ENCODE results near the gene TIMM44. TPM values are rescaled to one million over a fixed set of nuclear protein-coding genes. Genes with fewer than 3 reads are reported as not detected.

TIMM44 gene
- polyA plus RNA-seq, 3 donors = 9.5 to 33.2 (median 10.4) TPM

DNA sequence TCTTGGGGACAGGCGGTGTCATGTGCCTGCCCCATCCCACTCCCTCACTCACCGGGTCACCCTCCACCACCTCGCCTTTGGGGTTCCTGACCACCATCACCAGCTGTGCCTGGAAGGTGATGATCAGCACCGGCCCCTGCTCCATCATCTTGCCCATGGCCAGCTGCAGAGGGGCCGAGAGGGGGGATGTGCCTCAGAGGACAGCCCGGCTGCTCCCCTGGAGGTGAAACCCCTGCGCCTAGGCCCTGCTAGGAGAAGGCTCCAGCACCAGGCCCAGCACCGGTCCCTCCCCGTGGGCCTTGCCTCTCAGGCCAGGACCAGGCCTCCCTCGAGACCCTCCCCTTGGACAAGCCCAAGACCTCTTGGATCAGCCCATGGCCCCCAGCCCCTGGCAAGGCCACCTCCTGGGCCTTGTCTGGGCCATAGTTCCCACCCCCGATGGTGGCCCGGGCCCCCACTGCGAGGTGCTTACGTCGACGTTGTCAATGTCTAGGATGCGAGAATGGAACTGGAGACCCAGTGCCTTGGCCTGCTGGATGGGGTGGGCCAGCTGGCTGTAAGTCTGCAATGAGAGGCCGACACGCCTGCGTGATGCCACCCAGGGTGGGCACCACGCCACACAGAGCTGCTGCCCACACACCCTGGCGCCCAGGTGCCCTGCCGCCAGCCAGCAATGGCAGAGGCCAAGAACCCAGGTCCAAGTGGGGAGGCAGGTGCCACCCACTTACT lies 15.7 kb downstream of the TIMM44 start:
- no peak for DNase-seq
- no peak overlapping the region for H3K4me3 Mint-ChIP-seq
- Histone ChIP-seq H3K4me1 (ENCODE audit: control insufficient read depth in 1 of 2, insufficient read depth in 2 of 2, low read length in 2 of 2) (peaks cover 6 to 17% of the 10 kb centered on the region in 2 donors), H3K9me3 (replicated peaks in 1 of 2; ENCODE audit: control insufficient read depth in 1 of 2, insufficient read depth in 1 of 2, low read length in 2 of 2) (no peaks in the 10 kb centered on the region), H4K20me1 (ENCODE audit: insufficient read depth, low read length) (peaks cover 4% of the 10 kb centered on the region), H2AFZ (ENCODE audit: insufficient read depth, low read depth, low read length, poor library complexity, severe bottlenecking) (no peak overlapping the region), H3K36me3 (replicated peaks in 1 of 2; ENCODE audit: control insufficient read depth in 1 of 2, insufficient read depth in 2 of 2, low read length in 2 of 2) (peaks cover 26 to 31% of the 10 kb centered on the region in 2 donors), H3K4me2 (replicated peaks; ENCODE audit: extremely low read depth, low read length, poor library complexity, severe bottlenecking) (no peak overlapping the region), H3K4me3 (replicated peaks in 1 of 3; ENCODE audit: low read depth in 2 of 3, low read length in 3 of 3) (no peak overlapping the region), H3K27ac (ENCODE audit: low read depth in 1 of 2, low read length in 2 of 2) (no peak overlapping the region), H3K9ac (ENCODE audit: insufficient read depth, low read length, poor library complexity, severe bottlenecking) (no peak overlapping the region), H3K27me3 (ENCODE audit: control insufficient read depth in 2 of 2, insufficient read depth in 2 of 2, low read length in 2 of 2) (no peaks in the 10 kb centered on the region), H3K79me2 (ENCODE audit: insufficient read depth, low read length) (no peaks in the 10 kb centered on the region)
- peaks cover 13 to 19% (median 13%) of the 10 kb centered on the region in 3 donors for H3K27me3 Mint-ChIP-seq (ENCODE audit: low read depth in 3 of 3)
- WGBS (ENCODE audit: insufficient coverage) = 96% methylated on average over 23 of the region's 23 CpGs
- peak overlapping the region in 1 of 7 donors; percentile 30 for H3K27ac Mint-ChIP-seq
- H3K36me3 Mint-ChIP-seq = peaks cover 26 to 37% of the 10 kb centered on the region in 2 donors
- H3K9me3 Mint-ChIP-seq = peaks cover 0 to 2% (median 1%) of the 10 kb centered on the region in 7 donors
- intact Hi-C loops (cut with micrococcal nuclease) = loop anchor here in 1 of 2 donors (10.0 kb wide), 1 partner anchor 1887 kb away; the partner anchor contains the start of gene FBXL12
- TF ChIP-seq, protein P1, sequence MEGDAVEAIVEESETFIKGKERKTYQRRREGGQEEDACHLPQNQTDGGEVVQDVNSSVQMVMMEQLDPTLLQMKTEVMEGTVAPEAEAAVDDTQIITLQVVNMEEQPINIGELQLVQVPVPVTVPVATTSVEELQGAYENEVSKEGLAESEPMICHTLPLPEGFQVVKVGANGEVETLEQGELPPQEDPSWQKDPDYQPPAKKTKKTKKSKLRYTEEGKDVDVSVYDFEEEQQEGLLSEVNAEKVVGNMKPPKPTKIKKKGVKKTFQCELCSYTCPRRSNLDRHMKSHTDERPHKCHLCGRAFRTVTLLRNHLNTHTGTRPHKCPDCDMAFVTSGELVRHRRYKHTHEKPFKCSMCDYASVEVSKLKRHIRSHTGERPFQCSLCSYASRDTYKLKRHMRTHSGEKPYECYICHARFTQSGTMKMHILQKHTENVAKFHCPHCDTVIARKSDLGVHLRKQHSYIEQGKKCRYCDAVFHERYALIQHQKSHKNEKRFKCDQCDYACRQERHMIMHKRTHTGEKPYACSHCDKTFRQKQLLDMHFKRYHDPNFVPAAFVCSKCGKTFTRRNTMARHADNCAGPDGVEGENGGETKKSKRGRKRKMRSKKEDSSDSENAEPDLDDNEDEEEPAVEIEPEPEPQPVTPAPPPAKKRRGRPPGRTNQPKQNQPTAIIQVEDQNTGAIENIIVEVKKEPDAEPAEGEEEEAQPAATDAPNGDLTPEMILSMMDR (IDR thresholded peaks at IDR 0.05) = no peak
- peaks cover 6% of the 10 kb centered on the region for H3K4me1 Mint-ChIP-seq

DNA sequence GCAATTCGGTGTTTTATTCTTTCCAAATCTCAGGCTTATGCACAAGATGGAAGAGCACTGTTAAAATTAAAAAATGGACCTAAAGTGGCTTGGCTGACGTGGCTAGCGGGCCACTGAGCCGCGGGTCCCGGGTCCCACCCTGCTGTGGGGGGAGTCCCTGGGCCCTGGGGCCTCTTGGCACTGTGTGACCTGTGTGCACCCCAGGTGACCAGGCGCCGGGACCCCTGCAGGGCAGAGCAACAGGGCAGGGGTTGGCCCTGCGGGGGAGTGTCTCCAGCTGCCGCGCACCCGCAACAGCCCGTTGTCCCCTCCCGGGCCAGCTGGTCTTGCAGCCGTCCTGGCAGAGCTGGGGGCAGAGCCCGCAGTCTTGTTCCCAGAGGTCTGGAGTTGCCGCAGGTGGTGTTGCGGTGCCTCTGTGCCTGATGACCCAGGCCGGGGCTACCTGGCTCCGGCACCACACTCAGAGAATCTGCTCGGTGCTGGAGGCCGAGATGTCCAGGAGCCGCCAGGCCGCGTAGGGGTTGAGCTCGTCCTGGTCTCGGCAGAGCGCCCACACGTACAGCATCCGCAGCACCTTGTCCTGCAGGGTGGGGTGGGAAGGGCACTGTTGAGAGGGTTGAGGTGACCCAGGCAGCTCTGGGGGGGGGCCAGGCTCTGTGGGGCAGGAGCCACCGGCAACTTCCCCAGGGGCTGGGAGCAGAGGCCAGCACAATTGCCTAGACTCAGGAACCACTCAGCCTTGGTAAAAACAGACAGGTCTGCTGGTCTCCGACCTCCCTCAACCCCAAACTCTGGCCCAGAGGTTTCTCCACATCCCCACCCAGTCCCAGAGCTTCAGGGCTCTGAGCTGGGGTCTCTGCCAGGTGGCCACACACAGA lies 16.5 kb downstream of the TIMM44 start:
- 95% methylated on average over 32 of the region's 32 CpGs for WGBS (ENCODE audit: insufficient coverage)
- intact Hi-C loops (cut with micrococcal nuclease) = loop anchor here in 1 of 2 donors (10.0 kb wide), 1 partner anchor 1888 kb away; the partner anchor contains the start of gene FBXL12

More for the DNA sequence above, 16.5 kb downstream of the TIMM44 start:
- Histone ChIP-seq H3K4me2 (replicated peaks; ENCODE audit: extremely low read depth, low read length, poor library complexity, severe bottlenecking) (no peak overlapping the region), H3K4me1 (ENCODE audit: control insufficient read depth in 1 of 2, insufficient read depth in 2 of 2, low read length in 2 of 2) (peaks cover 8 to 19% of the 10 kb centered on the region in 2 donors), H2AFZ (ENCODE audit: insufficient read depth, low read depth, low read length, poor library complexity, severe bottlenecking) (no peak overlapping the region), H3K9me3 (replicated peaks in 1 of 2; ENCODE audit: control insufficient read depth in 1 of 2, insufficient read depth in 1 of 2, low read length in 2 of 2) (no peaks in the 10 kb centered on the region), H3K9ac (ENCODE audit: insufficient read depth, low read length, poor library complexity, severe bottlenecking) (no peak overlapping the region), H3K27ac (ENCODE audit: low read depth in 1 of 2, low read length in 2 of 2) (no peak overlapping the region), H3K79me2 (ENCODE audit: insufficient read depth, low read length) (no peaks in the 10 kb centered on the region), H3K27me3 (ENCODE audit: control insufficient read depth in 2 of 2, insufficient read depth in 2 of 2, low read length in 2 of 2) (no peaks in the 10 kb centered on the region), H3K4me3 (replicated peaks in 1 of 3; ENCODE audit: low read depth in 2 of 3, low read length in 3 of 3) (no peak overlapping the region), H3K36me3 (replicated peaks in 1 of 2; ENCODE audit: control insufficient read depth in 1 of 2, insufficient read depth in 2 of 2, low read length in 2 of 2) (peaks cover 26 to 31% of the 10 kb centered on the region in 2 donors), H4K20me1 (ENCODE audit: insufficient read depth, low read length) (peaks cover 7% of the 10 kb centered on the region)
- H3K9me3 Mint-ChIP-seq = peaks cover 0 to 2% (median 1%) of the 10 kb centered on the region in 7 donors
- H3K4me3 Mint-ChIP-seq = peak overlapping the region in 1 of 2 donors; percentile 21
- no peak for DNase-seq
- peaks cover 8% of the 10 kb centered on the region for H3K4me1 Mint-ChIP-seq
- peaks cover 13 to 19% (median 13%) of the 10 kb centered on the region in 3 donors for H3K27me3 Mint-ChIP-seq (ENCODE audit: low read depth in 3 of 3)
- peak overlapping the region in 1 of 7 donors; percentile 30 for H3K27ac Mint-ChIP-seq
- H3K36me3 Mint-ChIP-seq = peaks cover 26 to 35% of the 10 kb centered on the region in 2 donors
- TF ChIP-seq, protein P1 (IDR thresholded peaks at IDR 0.05) = no peak

Data from CD14-positive monocyte (primary cell).